WERI-Rb-1 (cell line): ENCODE data around the gene NIPAL4.

Experiments
- DNase-seq: peaks from one replicate; pipeline ENCODE4 v3.0.0-alpha.2; 2020
- H3K27ac ChIP-seq: fragments of 250-450 bp; sonication (Bioruptor Pico); 2 replicates; pipeline ENCODE4 v1.5.1; 2020; ENCODE audit warnings: mild to moderate bottlenecking, moderate library complexity
- H3K27me3 ChIP-seq: fragments of 250-450 bp; sonication (Bioruptor Pico); 2 replicates; pipeline ENCODE4 v1.5.1; 2021; ENCODE audit warnings: mild to moderate bottlenecking, low read depth, moderate library complexity; ENCODE audit not compliant: insufficient read depth, severe bottlenecking
- H3K36me3 ChIP-seq: fragments of 250-450 bp; sonication (Bioruptor Pico); 2 replicates; pipeline ENCODE4 v1.5.1; 2020; ENCODE audit warnings: mild to moderate bottlenecking, moderate library complexity
- H3K4me3 ChIP-seq: 2 replicates; pipeline ENCODE4 v1.5.1; 2011; ENCODE audit warnings: low read depth, mild to moderate bottlenecking, control low read depth, low read length
- H3K9me3 ChIP-seq: fragments of 250-450 bp; sonication (Bioruptor Pico); 2 replicates; pipeline ENCODE4 v1.5.1; 2021; ENCODE audit warnings: mild to moderate bottlenecking, moderate library complexity; ENCODE audit not compliant: severe bottlenecking
- TF ChIP-seq, protein P1 (sequence below): IDR thresholded peaks from 2 replicates; pipeline ENCODE4 v1.5.1; 2011; ENCODE audit warnings: low read depth, mild to moderate bottlenecking, control low read depth, inconsistent platforms, low read length

NIPAL4 gene

DNA sequence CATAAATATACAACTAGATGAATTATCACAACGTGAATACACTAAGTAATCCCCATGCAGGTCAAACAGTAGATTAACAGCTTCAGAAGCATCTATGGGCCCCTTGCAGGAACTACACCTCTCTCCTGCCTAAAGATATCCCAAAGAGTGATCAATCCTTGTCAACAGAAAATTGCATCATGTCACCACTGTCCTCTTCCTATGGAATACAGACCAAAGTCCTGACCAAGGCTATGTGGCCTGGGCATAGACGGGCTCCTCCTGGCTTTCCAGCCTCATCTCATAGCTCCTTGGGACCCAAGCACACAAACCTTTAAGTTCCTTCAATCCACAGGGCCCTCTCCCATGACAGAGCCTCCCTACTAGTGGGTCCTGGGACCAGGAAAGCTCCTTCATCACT lies 25.3 kb downstream of the NIPAL4 start:
- Histone ChIP-seq H3K36me3 (peaks cover 3% of the 10 kb centered on the region), H3K4me3 (no peak overlapping the region), H3K27ac (no peak overlapping the region), H3K9me3 (no peaks in the 10 kb centered on the region), H3K27me3 (no peaks in the 10 kb centered on the region)
- TF ChIP-seq, protein P1, sequence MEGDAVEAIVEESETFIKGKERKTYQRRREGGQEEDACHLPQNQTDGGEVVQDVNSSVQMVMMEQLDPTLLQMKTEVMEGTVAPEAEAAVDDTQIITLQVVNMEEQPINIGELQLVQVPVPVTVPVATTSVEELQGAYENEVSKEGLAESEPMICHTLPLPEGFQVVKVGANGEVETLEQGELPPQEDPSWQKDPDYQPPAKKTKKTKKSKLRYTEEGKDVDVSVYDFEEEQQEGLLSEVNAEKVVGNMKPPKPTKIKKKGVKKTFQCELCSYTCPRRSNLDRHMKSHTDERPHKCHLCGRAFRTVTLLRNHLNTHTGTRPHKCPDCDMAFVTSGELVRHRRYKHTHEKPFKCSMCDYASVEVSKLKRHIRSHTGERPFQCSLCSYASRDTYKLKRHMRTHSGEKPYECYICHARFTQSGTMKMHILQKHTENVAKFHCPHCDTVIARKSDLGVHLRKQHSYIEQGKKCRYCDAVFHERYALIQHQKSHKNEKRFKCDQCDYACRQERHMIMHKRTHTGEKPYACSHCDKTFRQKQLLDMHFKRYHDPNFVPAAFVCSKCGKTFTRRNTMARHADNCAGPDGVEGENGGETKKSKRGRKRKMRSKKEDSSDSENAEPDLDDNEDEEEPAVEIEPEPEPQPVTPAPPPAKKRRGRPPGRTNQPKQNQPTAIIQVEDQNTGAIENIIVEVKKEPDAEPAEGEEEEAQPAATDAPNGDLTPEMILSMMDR, result no peak
- no peak for DNase-seq

DNA sequence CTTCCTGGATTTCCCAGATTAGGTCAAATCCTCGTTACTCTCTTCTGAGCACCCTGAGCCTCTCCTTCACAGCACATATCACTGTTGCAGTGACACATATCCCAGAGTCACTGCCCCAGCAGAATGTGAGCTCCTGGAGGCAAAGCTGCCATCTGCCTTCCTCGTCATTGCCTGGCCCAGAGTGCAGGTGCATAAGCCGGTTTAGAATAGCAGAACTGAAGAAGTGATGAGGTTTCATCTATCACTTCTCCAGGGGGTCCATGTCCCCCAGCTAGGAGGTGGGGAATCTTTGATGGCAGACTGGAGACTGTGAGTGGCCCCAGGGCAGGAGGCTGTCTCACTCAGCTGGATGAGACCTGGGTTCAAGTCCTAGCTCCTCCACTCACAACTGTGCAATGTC lies 25.8 kb downstream of the NIPAL4 start:
- H3K27me3 ChIP-seq, result no peaks in the 10 kb centered on the region
- H3K27ac ChIP-seq, result no peak overlapping the region
- TF ChIP-seq, protein P1, result no peak
- no peak overlapping the region for H3K4me3 ChIP-seq
- peaks cover 3% of the 10 kb centered on the region for H3K36me3 ChIP-seq
- peak; percentile 59 for DNase-seq
- H3K9me3 ChIP-seq, result no peaks in the 10 kb centered on the region

DNA sequence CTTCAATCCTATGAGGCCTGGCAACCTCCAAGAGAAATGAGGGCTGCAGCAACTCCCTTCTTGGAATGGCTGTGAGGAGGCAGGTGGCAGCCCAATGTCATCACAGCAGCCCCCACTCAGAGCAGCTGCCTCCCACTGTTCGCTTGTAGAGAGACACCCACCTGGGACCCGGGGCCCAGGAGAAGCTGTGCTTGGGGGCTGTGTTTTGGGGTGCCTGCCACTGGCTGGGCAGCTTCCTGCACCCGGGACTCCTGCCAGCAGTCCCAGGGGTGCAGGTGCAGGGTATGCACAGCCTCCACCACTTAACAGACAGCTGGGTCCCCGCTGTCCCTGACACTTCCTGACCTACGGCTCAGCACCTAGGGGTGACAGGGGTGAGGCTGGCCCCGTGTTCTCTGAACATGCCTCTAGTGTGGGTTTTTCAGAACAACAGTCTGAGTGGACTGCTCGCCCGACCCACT lies 26.2 kb downstream of the NIPAL4 start:
- TF ChIP-seq, protein P1, result no peak
- peaks cover 3% of the 10 kb centered on the region for H3K36me3 ChIP-seq
- no peaks in the 10 kb centered on the region for H3K27me3 ChIP-seq
- no peak overlapping the region for H3K4me3 ChIP-seq
- H3K27ac ChIP-seq, result no peak overlapping the region
- DNase-seq, result no peak
- no peaks in the 10 kb centered on the region for H3K9me3 ChIP-seq

DNA sequence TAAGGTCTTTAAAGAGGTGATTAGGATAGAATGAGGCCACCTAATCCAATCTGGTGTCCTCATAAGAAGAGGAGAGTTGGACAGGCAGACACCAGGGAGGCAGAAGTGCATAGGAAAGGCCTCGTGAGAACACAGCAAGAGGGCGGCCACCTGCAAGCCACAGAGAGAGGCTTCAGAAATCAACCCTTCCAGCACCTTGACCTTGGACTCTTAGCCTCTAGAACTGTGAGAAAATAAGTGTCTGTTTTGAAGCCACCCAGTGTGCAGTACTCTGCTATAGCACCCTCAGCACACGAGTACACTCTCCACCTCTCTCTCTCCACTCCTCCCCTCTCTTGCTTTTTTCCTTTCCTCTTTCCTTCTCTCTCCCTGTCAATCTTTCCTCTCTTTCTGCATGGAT lies 26.8 kb downstream of the NIPAL4 start:
- H3K4me3 ChIP-seq, result no peak overlapping the region
- TF ChIP-seq, protein P1, result no peak
- H3K27me3 ChIP-seq, result no peaks in the 10 kb centered on the region
- H3K36me3 ChIP-seq, result peaks cover 3% of the 10 kb centered on the region; the same call in 1 of the 2 replicates
- no peak overlapping the region for H3K27ac ChIP-seq
- H3K9me3 ChIP-seq, result no peaks in the 10 kb centered on the region
- peak; percentile 31 for DNase-seq

DNA sequence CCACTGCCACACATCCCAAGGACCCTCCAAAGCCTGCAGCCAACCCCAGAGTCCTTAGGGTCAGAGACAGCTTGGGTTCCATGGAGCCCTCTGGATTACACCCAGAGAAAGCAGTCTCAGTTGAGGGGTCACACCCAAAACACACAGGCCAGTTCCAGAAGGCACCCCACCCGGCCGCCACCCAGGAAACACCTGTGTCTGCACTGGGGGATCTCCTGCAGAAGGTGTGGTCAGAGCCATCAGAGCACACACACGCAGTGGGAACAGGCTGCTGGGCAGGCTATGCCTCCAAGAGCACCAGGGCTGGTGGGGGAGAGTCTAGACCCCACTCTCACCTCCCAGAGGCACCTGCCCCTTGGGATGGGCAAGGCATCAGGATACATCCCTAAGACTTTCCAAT lies 27.3 kb downstream of the NIPAL4 start:
- no peaks in the 10 kb centered on the region for H3K9me3 ChIP-seq
- H3K36me3 ChIP-seq, result peaks cover 3% of the 10 kb centered on the region; the same call in 1 of the 2 replicates
- H3K27ac ChIP-seq, result no peak overlapping the region
- DNase-seq, result no peak
- TF ChIP-seq, protein P1, result no peak
- H3K27me3 ChIP-seq, result no peaks in the 10 kb centered on the region
- no peak overlapping the region for H3K4me3 ChIP-seq

DNA sequence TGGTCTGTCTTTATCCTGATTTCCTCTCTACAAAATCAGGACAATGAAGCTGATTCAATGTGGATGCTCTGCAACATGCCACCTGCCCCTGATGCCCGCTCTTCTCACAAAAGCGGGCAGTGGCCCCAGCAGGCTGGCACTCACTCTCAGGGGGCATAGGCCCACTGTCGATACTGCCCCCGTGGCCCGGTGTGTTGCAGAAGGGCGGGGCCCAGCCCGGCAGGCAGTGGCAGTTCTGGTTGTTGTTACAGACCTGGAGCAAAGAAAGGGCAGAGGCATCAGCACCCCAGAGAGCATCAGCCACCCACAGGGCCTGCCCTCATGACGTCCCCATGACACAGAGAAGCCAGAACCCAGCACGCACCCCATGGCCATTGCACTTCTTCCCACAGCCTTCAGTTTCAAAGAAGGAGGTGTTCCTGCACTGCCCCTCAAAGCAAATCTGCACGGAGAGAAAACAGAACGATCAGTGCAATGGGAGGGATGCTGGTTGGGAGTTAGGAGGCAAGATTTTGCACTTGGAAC lies 31.5 kb downstream of the NIPAL4 start:
- Histone ChIP-seq H3K36me3 (no peaks in the 10 kb centered on the region), H3K27ac (no peak overlapping the region)
- DNase-seq, result no peak

More for the DNA sequence above, 31.5 kb downstream of the NIPAL4 start:
- TF ChIP-seq, protein P1, result no peak
- H3K27me3 ChIP-seq, result no peaks in the 10 kb centered on the region
- H3K9me3 ChIP-seq, result no peaks in the 10 kb centered on the region
- no peak overlapping the region for H3K4me3 ChIP-seq
